Measurements from ENCODE around the gene CARS1.

CARS1 gene

GRCh38 chr11:2952290-2952689 lies 104.9 kb downstream of the CARS1 start:
- DNase-seq: no peak

GRCh38 chr11:2951231-2952110 lies 105.8 kb downstream of the CARS1 start:
- no peak for DNase-seq
